Kidney (tissue), 14 donors: ENCODE measurements around the gene GRHL1. TPM values are rescaled to one million over a fixed set of nuclear protein-coding genes. Genes with fewer than 3 reads are reported as not detected.

ENCODE experiments used
- DNase-seq, 5 donors: peaks; one replicate each; pipeline ENCODE4 v3.0.0-alpha.2; 2013 to 2020
- FAIRE-seq: peaks from 2 replicates; lab custom pipeline; 2012; peaks lifted over from hg19 to GRCh38; lab: Jason Lieb, UNC
- H3K27ac ChIP-seq, 2 donors: one replicate each; pipeline ENCODE4 v1.7.0; 2013; ENCODE audit warnings: low read depth in 2 of 2, low read length in 2 of 2, inconsistent platforms in 1 of 2
- H3K27me3 ChIP-seq: one replicate; pipeline ENCODE4 v1.7.1; 2013; ENCODE audit warnings: low read length, inconsistent platforms; ENCODE audit not compliant: control insufficient read depth, insufficient read depth
- H3K36me3 ChIP-seq, 3 donors: one replicate each; pipeline versions ENCODE4 v1.7.0 to v1.7.1; 2013; ENCODE audit warnings: low read length in 3 of 3, control low read depth in 1 of 3, inconsistent platforms in 1 of 3; ENCODE audit not compliant: insufficient read depth in 3 of 3, control insufficient read depth in 2 of 3
- H3K4me1 ChIP-seq, 3 donors: one replicate each; pipeline versions ENCODE4 v1.7.0 to v1.7.1; 2013; ENCODE audit warnings: low read length in 3 of 3, inconsistent platforms in 1 of 3, low read depth in 1 of 3; ENCODE audit not compliant: control insufficient read depth in 2 of 3, insufficient read depth in 2 of 3
- H3K4me3 ChIP-seq, 3 donors: one replicate each; pipeline versions ENCODE4 v1.7.0 to v1.8.1; 2013; ENCODE audit warnings: low read length in 3 of 3, control low read depth in 1 of 3, inconsistent platforms in 1 of 3
- H3K9ac ChIP-seq, 3 donors: one replicate each; pipeline versions ENCODE4 v1.7.0 to v1.7.1; 2013; ENCODE audit warnings: low read length in 3 of 3, control low read depth in 1 of 3, inconsistent platforms in 1 of 3
- H3K9me3 ChIP-seq, 3 donors: one replicate each; pipeline versions ENCODE4 v1.7.0 to v1.7.1; 2013; ENCODE audit warnings: low read length in 3 of 3, control low read depth in 1 of 3, inconsistent platforms in 1 of 3; ENCODE audit not compliant: control insufficient read depth in 2 of 3, insufficient read depth in 1 of 3
- intact Hi-C: fragments of 100-400 bp; cut with DNase I; formaldehyde crosslinking; loops from one replicate; pipeline ENCODE4 v1.11.1; 2022
- polyA plus RNA-seq: library from polyadenylated mRNA; stranded (reverse); fragments of 350-450 nt; fragmentation: Illumina TruSeq; extraction: RNeasy Lipid Tissue Mini Kit (QIAGEN cat#74804); gene quantifications from one replicate; pipeline ENCODE4 v1.2.3, GENCODE V29; 2014; ENCODE audit warnings: low read depth, low replicate concordance; ENCODE audit not compliant: insufficient read depth
- total RNA-seq: library from RNA; stranded (reverse); fragmentation: NEBNext Ultra II Directional; extraction: Animal tissue kit (Norgen Biotek cat#: 25700); gene quantifications from one replicate; pipeline ENCODE4 v1.2.1, GENCODE V29; 2021
- TF ChIP-seq, protein P1 (sequence below): IDR thresholded peaks from 3 replicates; pipeline ENCODE4 v1.5.1; 2012; ENCODE audit warnings: mild to moderate bottlenecking, moderate library complexity, borderline replicate concordance; ENCODE audit not compliant: insufficient read depth; ENCODE audit errors: extremely low read depth
- donor health status: control.
- donor health status: control.
- donor health status: control.
- donor health status: control.
- donor health status: control.
- donor health status: DM: yes; HTN: yes; CAD: no.
- donor health status: Normal renal cell carcinoma (clear cell type).

GRHL1 gene
- total and polyA plus RNA-seq, 2 donors from 2014 or later: 2.3 to 6.0 TPM

DNA sequence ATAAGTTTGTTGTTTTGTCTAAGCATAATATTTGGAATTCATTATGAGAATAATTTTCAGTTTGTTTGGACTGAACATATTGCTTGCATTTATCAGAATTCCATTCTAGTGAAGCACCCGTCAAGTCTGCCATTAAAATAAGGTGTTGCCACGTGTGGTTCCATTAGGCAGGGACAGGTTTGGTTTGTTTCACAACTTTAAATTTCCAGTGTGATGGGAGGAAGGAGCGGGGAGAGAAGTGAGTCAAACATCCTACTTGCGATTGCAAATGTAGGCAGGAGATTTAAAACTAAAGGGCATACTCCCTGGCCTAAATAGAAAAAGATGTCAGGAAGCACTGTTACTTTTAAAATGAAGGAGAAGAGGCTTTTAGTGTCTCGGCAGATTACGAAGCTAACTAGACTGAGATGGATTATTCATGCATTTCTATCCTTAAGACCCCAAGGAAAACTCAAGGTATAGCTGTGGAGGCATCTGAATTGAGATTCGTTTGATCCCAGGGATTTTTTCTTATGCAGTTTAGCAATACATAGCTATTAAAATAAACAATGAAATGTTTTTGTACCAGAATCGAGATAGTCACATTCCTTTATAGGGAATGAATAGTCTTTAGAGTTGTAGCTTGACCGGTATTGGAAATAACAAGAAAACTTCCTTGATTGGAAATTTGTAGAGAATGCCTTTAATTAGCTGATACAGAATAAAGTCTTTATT is 19.8 kb downstream of the GRHL1 start:
- intact Hi-C loops: no loop called here
- H3K9ac ChIP-seq: no peak overlapping the region
- peaks cover 0 to 11% (median 0%) of the 10 kb centered on the region in 3 donors for H3K36me3 ChIP-seq
- no peak overlapping the region for H3K4me3 ChIP-seq
- no peaks in the 10 kb centered on the region for H3K27me3 ChIP-seq
- no peaks in the 10 kb centered on the region for H3K4me1 ChIP-seq
- FAIRE-seq: no peak
- TF ChIP-seq, protein P1, sequence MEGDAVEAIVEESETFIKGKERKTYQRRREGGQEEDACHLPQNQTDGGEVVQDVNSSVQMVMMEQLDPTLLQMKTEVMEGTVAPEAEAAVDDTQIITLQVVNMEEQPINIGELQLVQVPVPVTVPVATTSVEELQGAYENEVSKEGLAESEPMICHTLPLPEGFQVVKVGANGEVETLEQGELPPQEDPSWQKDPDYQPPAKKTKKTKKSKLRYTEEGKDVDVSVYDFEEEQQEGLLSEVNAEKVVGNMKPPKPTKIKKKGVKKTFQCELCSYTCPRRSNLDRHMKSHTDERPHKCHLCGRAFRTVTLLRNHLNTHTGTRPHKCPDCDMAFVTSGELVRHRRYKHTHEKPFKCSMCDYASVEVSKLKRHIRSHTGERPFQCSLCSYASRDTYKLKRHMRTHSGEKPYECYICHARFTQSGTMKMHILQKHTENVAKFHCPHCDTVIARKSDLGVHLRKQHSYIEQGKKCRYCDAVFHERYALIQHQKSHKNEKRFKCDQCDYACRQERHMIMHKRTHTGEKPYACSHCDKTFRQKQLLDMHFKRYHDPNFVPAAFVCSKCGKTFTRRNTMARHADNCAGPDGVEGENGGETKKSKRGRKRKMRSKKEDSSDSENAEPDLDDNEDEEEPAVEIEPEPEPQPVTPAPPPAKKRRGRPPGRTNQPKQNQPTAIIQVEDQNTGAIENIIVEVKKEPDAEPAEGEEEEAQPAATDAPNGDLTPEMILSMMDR: no peak
- DNase-seq: no peak
- no peak overlapping the region for H3K27ac ChIP-seq
- H3K9me3 ChIP-seq: no peaks in the 10 kb centered on the region

DNA sequence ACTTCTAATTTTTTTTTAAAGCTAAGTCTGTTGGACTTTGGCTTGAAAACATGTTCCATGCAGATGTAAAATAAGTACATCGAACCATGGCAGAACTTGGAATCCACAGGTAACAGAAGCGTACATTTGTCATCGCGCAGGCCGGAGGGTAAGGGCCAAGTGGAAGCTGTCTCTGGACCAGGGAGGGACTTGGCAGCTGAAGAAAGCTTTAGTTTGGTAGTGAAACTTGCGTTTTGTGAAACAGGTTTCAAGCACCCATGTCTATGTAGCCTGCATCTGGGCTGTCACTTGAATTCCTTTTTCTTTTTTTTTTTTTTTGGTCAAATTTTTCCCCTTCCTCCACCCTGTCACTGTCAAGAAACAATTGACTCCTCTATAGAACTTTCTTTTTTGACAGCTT is 20.4 kb downstream of the GRHL1 start:
- H3K4me3 ChIP-seq: no peak overlapping the region
- no peak overlapping the region for H3K27ac ChIP-seq
- intact Hi-C loops: no loop called here
- H3K9me3 ChIP-seq: no peaks in the 10 kb centered on the region
- no peak for DNase-seq
- FAIRE-seq: no peak
- H3K4me1 ChIP-seq: no peaks in the 10 kb centered on the region
- no peaks in the 10 kb centered on the region for H3K27me3 ChIP-seq
- TF ChIP-seq, protein P1: no peak
- H3K36me3 ChIP-seq: peaks cover 0 to 11% (median 0%) of the 10 kb centered on the region in 3 donors
- H3K9ac ChIP-seq: no peak overlapping the region

DNA sequence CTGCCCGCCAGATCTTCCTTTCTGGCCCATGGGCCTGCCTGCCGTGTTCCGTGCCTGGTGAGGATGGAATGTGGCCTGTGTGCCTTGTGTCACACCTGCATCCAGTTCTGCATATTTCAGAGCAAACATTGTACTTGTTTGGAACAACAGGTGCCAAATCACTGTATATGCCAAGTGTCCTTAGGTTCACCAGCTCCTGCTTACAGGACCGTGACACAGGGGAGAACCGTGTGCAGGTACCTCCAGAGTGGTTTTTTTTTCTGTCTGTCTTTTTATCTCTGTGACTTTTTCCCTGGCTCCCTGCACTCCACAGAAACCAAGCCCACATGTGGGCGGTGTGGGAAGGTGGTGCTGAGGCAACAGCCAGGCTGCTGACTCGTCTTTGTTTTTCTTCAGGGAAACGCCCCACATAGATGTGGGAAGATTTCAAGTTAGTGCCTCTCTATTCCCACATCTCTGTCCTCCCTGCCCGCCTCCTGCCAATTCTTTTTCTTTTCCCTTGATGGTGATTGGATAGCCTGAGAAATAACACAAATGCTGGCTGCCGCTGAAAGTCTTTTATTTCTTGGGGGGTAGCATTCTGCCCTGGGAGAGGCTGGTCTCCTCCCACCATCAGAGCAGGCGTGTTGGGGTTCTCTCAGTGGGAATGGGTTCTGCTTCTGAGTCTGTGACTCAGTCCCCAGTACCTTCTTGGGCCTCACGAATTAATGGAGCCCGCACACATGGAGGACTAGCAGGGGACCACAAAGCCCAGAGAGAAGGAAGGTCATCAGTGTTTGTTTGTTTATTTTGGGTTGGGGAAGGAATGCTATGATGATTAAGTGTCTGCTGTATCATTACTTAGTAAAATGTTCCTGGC is 21.4 kb downstream of the GRHL1 start:
- Histone ChIP-seq H3K27me3 (no peaks in the 10 kb centered on the region), H3K9me3 (no peaks in the 10 kb centered on the region), H3K4me3 (no peak overlapping the region), H3K9ac (no peak overlapping the region), H3K27ac (peak overlapping the region in 1 of 2 donors; percentile 13), H3K36me3 (peaks cover 0 to 11% (median 0%) of the 10 kb centered on the region in 3 donors), H3K4me1 (no peaks in the 10 kb centered on the region)
- FAIRE-seq (no peak), DNase-seq (peak in 1 of 5 donors; percentile 53)
- TF ChIP-seq, protein P1: no peak
- intact Hi-C loops: no loop called here
